ENCODE data around the gene KIAA0825. TPM values are rescaled to one million over a fixed set of nuclear protein-coding genes. Genes with fewer than 3 reads are reported as not detected.

Gene KIAA0825
- total RNA-seq, 3 donors from 2014 or later (not counting 1 experiment from before 2014, with no cell fraction given), result 2.4 to 5.0 (median 4.8) TPM

DNA sequence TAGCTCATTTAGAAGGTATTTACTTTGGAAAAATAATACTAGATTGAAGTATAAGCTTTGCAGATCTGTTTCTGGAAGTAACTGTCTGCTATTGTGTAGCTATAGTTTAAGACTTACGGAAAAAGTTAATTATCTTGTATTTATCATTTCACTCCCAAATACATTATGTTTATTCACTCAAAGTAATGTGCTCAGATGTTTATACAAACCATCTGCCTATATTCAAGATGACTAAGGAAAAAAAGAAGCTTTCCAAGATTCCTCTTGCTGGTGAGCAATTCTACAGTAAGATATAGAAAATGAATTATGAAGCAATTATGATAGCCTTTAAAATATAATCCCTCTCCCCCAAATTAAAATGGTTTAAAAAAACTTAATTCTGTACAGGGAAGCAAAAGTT lies 137.9 kb downstream of the KIAA0825 start:
- no peaks in the 10 kb centered on the region for H3K36me3 Mint-ChIP-seq
- intact Hi-C loops (cut with micrococcal nuclease), result no loop called here
- H3K4me3 ChIP-seq (ENCODE audit: low read length), result no peak overlapping the region
- H3K4me1 Mint-ChIP-seq, result no peaks in the 10 kb centered on the region
- no peak overlapping the region for H3K4me3 Mint-ChIP-seq
- TF ChIP-seq, protein P1, sequence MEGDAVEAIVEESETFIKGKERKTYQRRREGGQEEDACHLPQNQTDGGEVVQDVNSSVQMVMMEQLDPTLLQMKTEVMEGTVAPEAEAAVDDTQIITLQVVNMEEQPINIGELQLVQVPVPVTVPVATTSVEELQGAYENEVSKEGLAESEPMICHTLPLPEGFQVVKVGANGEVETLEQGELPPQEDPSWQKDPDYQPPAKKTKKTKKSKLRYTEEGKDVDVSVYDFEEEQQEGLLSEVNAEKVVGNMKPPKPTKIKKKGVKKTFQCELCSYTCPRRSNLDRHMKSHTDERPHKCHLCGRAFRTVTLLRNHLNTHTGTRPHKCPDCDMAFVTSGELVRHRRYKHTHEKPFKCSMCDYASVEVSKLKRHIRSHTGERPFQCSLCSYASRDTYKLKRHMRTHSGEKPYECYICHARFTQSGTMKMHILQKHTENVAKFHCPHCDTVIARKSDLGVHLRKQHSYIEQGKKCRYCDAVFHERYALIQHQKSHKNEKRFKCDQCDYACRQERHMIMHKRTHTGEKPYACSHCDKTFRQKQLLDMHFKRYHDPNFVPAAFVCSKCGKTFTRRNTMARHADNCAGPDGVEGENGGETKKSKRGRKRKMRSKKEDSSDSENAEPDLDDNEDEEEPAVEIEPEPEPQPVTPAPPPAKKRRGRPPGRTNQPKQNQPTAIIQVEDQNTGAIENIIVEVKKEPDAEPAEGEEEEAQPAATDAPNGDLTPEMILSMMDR (IDR thresholded peaks at IDR 0.05), result no peak
- no peaks in the 10 kb centered on the region for H3K27me3 Mint-ChIP-seq (ENCODE audit: low read depth in 2 of 2)
- H3K27ac Mint-ChIP-seq, result no peak overlapping the region
- no peaks in the 10 kb centered on the region for H3K27me3 ChIP-seq (ENCODE audit: control insufficient read depth, insufficient read depth, low read length)
- H3K36me3 ChIP-seq (ENCODE audit: control insufficient read depth, insufficient read depth, low read length), result no peaks in the 10 kb centered on the region
- no peak overlapping the region for H3K27ac ChIP-seq (ENCODE audit: low read length)
- DNase-seq, result no peak
- H3K4me1 ChIP-seq (ENCODE audit: control insufficient read depth, insufficient read depth, low read length), result no peaks in the 10 kb centered on the region
- no peaks in the 10 kb centered on the region for H3K9me3 ChIP-seq (ENCODE audit: control insufficient read depth, insufficient read depth, low read length)
- no peak for ATAC-seq
- no peaks in the 10 kb centered on the region for H3K9me3 Mint-ChIP-seq
- WGBS (ENCODE audit: insufficient coverage), result no CpG with 5 or more reads among the region's 1 CpG

GRCh38 chr5:94473936-94474335 lies 144.5 kb downstream of the KIAA0825 start:
- Histone ChIP-seq H3K9me3 (ENCODE audit: control insufficient read depth, insufficient read depth, low read length) (no peaks in the 10 kb centered on the region), H3K27ac (ENCODE audit: low read length) (no peak overlapping the region), H3K27me3 (ENCODE audit: control insufficient read depth, insufficient read depth, low read length) (no peaks in the 10 kb centered on the region), H3K36me3 (ENCODE audit: control insufficient read depth, insufficient read depth, low read length) (no peaks in the 10 kb centered on the region), H3K4me3 (ENCODE audit: low read length) (no peak overlapping the region), H3K4me1 (ENCODE audit: control insufficient read depth, insufficient read depth, low read length) (no peaks in the 10 kb centered on the region)
- intact Hi-C loops (cut with micrococcal nuclease), result no loop called here
- no peaks in the 10 kb centered on the region for H3K4me1 Mint-ChIP-seq
- no peak overlapping the region for H3K4me3 Mint-ChIP-seq
- H3K27me3 Mint-ChIP-seq (ENCODE audit: low read depth in 2 of 2), result no peaks in the 10 kb centered on the region
- ATAC-seq, result no peak
- TF ChIP-seq, protein P1 (IDR thresholded peaks at IDR 0.05), result no peak
- DNase-seq, result no peak
- no peaks in the 10 kb centered on the region for H3K9me3 Mint-ChIP-seq
- no peak overlapping the region for H3K27ac Mint-ChIP-seq
- H3K36me3 Mint-ChIP-seq, result no peaks in the 10 kb centered on the region

- ATAC-seq, result no peak
- H3K27me3 Mint-ChIP-seq (ENCODE audit: low read depth in 2 of 2), result no peaks in the 10 kb centered on the region
- no peaks in the 10 kb centered on the region for H3K9me3 Mint-ChIP-seq
- DNase-seq, result no peak
- Histone ChIP-seq H3K4me3 (ENCODE audit: low read length) (no peak overlapping the region), H3K27me3 (ENCODE audit: control insufficient read depth, insufficient read depth, low read length) (no peaks in the 10 kb centered on the region), H3K9me3 (ENCODE audit: control insufficient read depth, insufficient read depth, low read length) (no peaks in the 10 kb centered on the region), H3K36me3 (ENCODE audit: control insufficient read depth, insufficient read depth, low read length) (no peaks in the 10 kb centered on the region), H3K4me1 (ENCODE audit: control insufficient read depth, insufficient read depth, low read length) (no peaks in the 10 kb centered on the region), H3K27ac (ENCODE audit: low read length) (no peak overlapping the region)
- intact Hi-C loops (cut with micrococcal nuclease), result no loop called here
- no CpG with 5 or more reads among the region's 3 CpGs for WGBS (ENCODE audit: insufficient coverage)
- H3K27ac Mint-ChIP-seq, result no peak overlapping the region
- H3K4me3 Mint-ChIP-seq, result no peak overlapping the region
- no peaks in the 10 kb centered on the region for H3K4me1 Mint-ChIP-seq
- H3K36me3 Mint-ChIP-seq, result no peaks in the 10 kb centered on the region
- TF ChIP-seq, protein P1 (IDR thresholded peaks at IDR 0.05), result no peak
These were observed 146.9 kb downstream of the KIAA0825 start for GRCh38 chr5:94471521-94471920.

DNA sequence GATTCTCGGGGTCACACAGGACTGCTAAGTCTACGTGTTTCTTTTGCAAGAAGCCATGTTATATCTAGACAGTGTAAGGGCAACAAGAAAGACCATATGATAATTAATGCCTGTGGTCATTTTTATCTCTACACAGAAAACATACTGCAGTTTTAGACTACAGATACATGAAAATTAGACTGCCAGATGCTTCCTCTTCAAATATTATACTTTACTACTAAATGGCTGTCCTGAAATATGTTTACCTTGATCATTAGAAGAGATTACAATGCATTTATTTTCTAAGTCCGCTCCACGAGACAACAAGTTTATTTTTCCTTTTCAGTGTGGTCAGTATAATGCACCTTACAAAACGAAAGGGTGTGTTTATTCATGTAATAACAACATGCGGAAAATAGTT lies 147.6 kb downstream of the KIAA0825 start:
- H3K27ac ChIP-seq (ENCODE audit: low read length), result no peak overlapping the region
- TF ChIP-seq, protein P1 (IDR thresholded peaks at IDR 0.05), result no peak
- H3K36me3 Mint-ChIP-seq, result no peaks in the 10 kb centered on the region
- DNase-seq, result no peak
- no peak overlapping the region for H3K4me3 Mint-ChIP-seq
- 94% methylated on average over 5 of the region's 6 CpGs for WGBS (ENCODE audit: insufficient coverage)
- H3K36me3 ChIP-seq (ENCODE audit: control insufficient read depth, insufficient read depth, low read length), result no peaks in the 10 kb centered on the region
- no peaks in the 10 kb centered on the region for H3K4me1 ChIP-seq (ENCODE audit: control insufficient read depth, insufficient read depth, low read length)
- no peaks in the 10 kb centered on the region for H3K27me3 ChIP-seq (ENCODE audit: control insufficient read depth, insufficient read depth, low read length)
- H3K9me3 ChIP-seq (ENCODE audit: control insufficient read depth, insufficient read depth, low read length), result no peaks in the 10 kb centered on the region
- intact Hi-C loops (cut with micrococcal nuclease), result no loop called here
- no peak overlapping the region for H3K4me3 ChIP-seq (ENCODE audit: low read length)
- H3K9me3 Mint-ChIP-seq, result no peaks in the 10 kb centered on the region
- ATAC-seq, result no peak
- no peaks in the 10 kb centered on the region for H3K4me1 Mint-ChIP-seq
- no peak overlapping the region for H3K27ac Mint-ChIP-seq
- no peaks in the 10 kb centered on the region for H3K27me3 Mint-ChIP-seq (ENCODE audit: low read depth in 2 of 2)

All from natural killer cell (primary cell).